GM12873 (cell line): ENCODE data around the gene GPR150.

Source experiments
- TF ChIP-seq, protein P1 (sequence below): IDR thresholded peaks from 2 replicates; pipeline ENCODE4 v1.5.1; 2012; ENCODE audit warnings: low read depth, mild to moderate bottlenecking, moderate library complexity, low read length, control low read depth; ENCODE audit not compliant: insufficient read depth; ENCODE audit errors: missing control alignments

GPR150 gene

DNA sequence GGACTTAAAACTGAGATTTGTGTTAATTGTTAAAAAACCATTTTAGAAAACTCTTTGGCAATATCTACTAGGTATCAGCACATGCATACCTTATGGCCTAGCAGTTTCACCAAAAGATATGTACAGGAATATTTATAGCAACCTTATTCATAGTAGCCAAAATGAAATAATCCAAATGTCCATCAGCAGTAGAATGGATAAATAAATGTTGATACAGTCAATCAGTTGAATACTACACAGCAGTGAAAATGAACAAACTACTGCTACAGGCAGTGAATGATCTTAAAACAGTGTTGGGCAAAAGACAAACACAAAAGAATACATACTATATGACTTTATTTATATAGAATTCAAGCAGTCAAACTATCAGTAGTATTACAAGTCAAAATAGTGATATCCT, 43.1 kb downstream of the GPR150 start:
- TF ChIP-seq, protein P1, sequence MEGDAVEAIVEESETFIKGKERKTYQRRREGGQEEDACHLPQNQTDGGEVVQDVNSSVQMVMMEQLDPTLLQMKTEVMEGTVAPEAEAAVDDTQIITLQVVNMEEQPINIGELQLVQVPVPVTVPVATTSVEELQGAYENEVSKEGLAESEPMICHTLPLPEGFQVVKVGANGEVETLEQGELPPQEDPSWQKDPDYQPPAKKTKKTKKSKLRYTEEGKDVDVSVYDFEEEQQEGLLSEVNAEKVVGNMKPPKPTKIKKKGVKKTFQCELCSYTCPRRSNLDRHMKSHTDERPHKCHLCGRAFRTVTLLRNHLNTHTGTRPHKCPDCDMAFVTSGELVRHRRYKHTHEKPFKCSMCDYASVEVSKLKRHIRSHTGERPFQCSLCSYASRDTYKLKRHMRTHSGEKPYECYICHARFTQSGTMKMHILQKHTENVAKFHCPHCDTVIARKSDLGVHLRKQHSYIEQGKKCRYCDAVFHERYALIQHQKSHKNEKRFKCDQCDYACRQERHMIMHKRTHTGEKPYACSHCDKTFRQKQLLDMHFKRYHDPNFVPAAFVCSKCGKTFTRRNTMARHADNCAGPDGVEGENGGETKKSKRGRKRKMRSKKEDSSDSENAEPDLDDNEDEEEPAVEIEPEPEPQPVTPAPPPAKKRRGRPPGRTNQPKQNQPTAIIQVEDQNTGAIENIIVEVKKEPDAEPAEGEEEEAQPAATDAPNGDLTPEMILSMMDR, result no peak

DNA sequence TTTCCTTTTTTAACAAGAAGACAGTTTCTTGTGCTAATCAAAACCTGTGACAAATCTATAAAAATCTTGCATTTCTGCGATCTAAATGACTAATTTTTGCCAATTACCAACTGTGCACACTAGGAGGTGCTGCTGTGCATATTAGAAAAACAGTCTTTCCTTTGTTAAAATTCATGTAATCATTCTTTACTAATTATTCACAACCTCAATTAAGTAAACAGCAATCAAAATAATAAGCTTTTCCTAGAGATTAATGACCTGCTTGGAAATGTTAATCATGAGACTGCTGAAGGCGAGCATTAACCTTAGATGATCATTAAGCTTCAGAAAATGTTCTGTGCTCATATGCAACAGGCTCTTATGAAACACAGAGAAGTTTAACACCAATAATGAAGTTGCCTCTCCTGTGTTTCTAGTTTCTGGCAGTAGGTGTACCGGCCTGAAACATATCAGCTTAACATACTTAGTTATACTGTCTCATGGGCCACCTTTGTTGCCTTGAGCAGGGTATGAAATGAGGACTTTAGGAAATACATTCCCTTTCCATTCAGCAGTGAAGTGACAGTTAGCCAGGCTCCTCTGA, 44.4 kb downstream of the GPR150 start:
- TF ChIP-seq, protein P1, result peak; percentile 69

DNA sequence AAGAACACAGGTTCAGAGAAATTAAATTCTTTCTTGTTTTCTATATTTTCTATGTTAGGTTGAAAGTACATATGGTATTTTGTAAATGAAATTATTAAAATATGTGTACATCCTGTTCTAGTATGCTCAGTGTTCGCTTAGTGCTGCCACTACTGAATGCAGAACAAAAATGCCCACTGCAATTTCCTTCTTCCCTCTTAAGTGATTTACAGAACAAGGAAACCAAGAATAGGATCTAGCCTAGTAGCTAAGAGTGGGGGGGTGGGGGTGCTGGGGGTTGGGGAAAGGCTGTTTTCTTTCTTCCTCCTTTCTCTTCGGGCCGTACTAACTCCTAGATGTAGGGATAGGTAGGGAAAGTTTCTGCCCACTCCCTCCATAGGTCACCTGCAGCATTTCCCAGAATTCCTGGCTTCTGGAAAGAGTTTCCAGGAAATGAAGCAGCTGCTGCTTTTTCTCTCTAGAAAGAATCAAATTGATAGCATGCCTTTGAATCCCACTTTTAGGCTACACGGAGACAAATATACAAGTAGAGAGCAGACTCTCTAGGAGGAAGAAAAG, 47.3 kb downstream of the GPR150 start:
- TF ChIP-seq, protein P1, result no peak

DNA sequence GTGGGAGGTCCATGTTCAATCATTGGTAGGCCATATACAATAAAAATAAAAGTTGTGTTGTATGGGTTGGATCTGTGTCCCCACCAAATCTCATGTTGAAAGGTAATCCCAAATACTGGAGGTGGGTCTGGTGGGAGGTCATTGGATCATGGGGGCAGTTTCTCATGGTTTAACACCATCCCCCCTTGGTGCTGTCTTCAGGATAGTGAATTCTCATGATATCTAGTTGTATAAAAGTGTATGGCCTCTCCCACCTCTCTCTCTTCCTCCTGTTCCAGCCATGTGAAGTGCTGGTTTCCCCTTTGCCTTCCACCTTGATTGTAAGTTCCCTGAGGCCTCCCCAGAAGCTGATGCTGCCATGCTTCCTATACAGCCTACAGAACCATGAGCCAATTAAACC, 47.8 kb downstream of the GPR150 start:
- TF ChIP-seq, protein P1, result no peak

DNA sequence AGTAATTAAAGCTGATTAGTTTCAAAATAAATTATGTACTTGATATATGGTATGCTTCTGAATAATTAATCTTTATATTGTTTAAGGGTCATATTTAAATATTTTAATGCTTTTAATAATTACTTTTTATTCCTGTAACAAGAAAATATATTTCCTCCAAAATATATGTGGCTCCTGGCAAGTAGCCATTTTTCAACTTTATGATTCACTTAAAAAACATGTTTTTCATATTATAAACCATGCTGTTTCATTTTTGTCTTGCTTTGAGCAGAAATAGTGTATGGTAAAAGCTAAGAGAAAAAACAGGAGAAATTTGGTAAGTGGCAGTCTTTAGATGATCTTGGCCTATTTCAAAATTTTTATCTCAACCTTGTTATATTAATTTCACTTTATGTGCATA, 48.3 kb downstream of the GPR150 start:
- TF ChIP-seq, protein P1, result no peak

DNA sequence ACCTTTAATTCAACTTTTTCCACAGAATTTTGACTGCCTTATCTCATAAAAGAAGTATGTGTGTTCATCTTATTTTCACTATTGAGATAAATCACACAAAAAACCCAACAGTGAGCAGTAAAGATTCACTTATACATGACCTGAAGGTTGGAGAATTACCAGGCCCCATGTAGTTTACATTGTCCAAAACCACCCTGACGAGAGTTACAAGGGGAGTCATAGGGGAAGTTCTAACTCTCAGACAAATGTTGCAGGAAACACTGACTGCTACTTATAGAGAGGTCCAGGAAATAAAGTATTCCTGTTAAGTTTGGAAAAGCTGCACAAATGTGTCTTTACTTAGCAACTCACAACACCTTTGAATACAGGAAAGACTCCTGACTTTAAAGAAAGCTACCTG, 48.8 kb downstream of the GPR150 start:
- TF ChIP-seq, protein P1, result no peak

DNA sequence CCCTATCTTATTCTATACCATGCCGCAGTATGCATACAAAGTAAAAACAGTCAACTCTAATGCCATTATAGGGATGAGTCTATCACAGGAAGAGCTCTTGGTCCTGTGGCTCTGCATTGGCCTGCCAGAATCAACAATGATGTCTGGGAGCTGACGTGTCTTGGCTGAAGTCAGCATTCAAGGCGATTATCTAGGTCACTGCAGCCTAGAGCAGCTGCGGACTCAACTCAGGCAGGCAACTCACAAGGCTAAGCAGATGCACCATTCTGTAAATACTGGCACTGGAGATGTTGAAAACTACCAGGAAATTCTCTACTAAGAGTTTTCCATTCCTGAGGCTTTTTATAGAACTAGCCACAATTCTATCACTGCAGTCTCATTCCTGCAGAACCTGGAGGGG, 49.7 kb downstream of the GPR150 start:
- TF ChIP-seq, protein P1, result no peak
